A549 (cell line): ENCODE results near the gene RASSF4. TPM values are rescaled to one million over a fixed set of nuclear protein-coding genes. Genes with fewer than 3 reads are reported as not detected.

Experiments used
- ATAC-seq, 2 experiments: fragments of 200-7000 bp in 1 of 2; fragments of >200 bp in 1 of 2; cut with Nextera tagmentation in 1 of 2; cut with Tn5 transposase in 1 of 2; 3 replicates each; pipeline versions ENCODE4 v1.8.0 to v1.9.1; 2018 to 2020; ENCODE audit warnings: mild to moderate bottlenecking in 1 of 2, moderate library complexity in 1 of 2
- CTCF ChIA-PET: fragments of 300-600 bp; sonication (Branson Sonifier 250); formaldehyde crosslinking; extraction: SDS; loops from one replicate; lab custom pipeline; 2021; ENCODE audit warnings: antibody characterized with exemption, inconsistent platforms; lab: Yijun Ruan, JAX
- POLR2A ChIA-PET: fragments of 350-600 bp; formaldehyde crosslinking; extraction: SDS; loops from one replicate; lab custom pipeline; 2021; ENCODE audit warnings: antibody characterized with exemption, inconsistent platforms; lab: Yijun Ruan, JAX
- DNase-seq, 2 experiments: peaks; one replicate each; pipeline versions ENCODE4 v3.0.0 to v3.0.0-alpha.2; 2011 to 2016; ENCODE audit warnings: low read depth in 1 of 2, low spot score in 1 of 2
- FAIRE-seq: peaks from 2 replicates; lab custom pipeline; 2011; peaks lifted over from hg19 to GRCh38; lab: Jason Lieb, UNC
- H3K27ac ChIP-seq, 2 experiments: fragments of >200 bp; sonication (Bioruptor Twin); formaldehyde crosslinking; 3 replicates each; pipeline ENCODE4 v1.5.1; 2016 to 2017
- H3K4me1 ChIP-seq: fragments of >200 bp; sonication (Bioruptor Twin); formaldehyde crosslinking; 3 replicates; pipeline ENCODE4 v1.6.1; 2016
- H3K4me2 ChIP-seq: fragments of >200 bp; sonication (Bioruptor Twin); formaldehyde crosslinking; 3 replicates; pipeline ENCODE4 v1.6.1; 2016
- H3K4me3 ChIP-seq: fragments of >200 bp; sonication (Bioruptor Twin); formaldehyde crosslinking; 3 replicates; pipeline ENCODE4 v1.5.1; 2016
- H3K9me3 ChIP-seq: fragments of >200 bp; sonication (Bioruptor Twin); formaldehyde crosslinking; 3 replicates; pipeline ENCODE4 v1.6.1; 2016
- BHLHE40 ChIP-seq: IDR thresholded peaks from 2 replicates; pipeline ENCODE4 v1.6.1; 2012; ENCODE audit warnings: low read depth, low read length, inconsistent platforms
- CBX2 ChIP-seq: fragments of 200-600 bp; sonication (generic); IDR thresholded peaks from 2 replicates; pipeline ENCODE4 v1.6.1; 2016; ENCODE audit warnings: low read depth, mild to moderate bottlenecking, borderline replicate concordance
- CBX8 ChIP-seq: fragments of 200-600 bp; sonication (generic); IDR thresholded peaks from 2 replicates; pipeline ENCODE4 v1.6.1; 2016
- CTCF ChIP-seq: fragments of >200 bp; sonication (Bioruptor Twin); formaldehyde crosslinking; IDR thresholded peaks from 3 replicates; pipeline ENCODE4 v1.5.1; 2016
- GATA3 ChIP-seq: IDR thresholded peaks from 2 replicates; pipeline ENCODE4 v1.6.1; 2012; ENCODE audit warnings: borderline replicate concordance
- HEYL ChIP-seq: fragments of 250-450 bp; sonication (Bioruptor Pico); IDR thresholded peaks from 2 replicates; pipeline ENCODE4 v1.8.0; 2021; ENCODE audit warnings: mild to moderate bottlenecking, moderate library complexity
- HMGXB4 ChIP-seq: fragments of 250-450 bp; sonication (Bioruptor Pico); IDR thresholded peaks from 2 replicates; pipeline ENCODE4 v1.5.0; 2021; ENCODE audit warnings: mild to moderate bottlenecking, moderate library complexity, borderline replicate concordance
- HOXA7 ChIP-seq: fragments of 250-450 bp; sonication (Bioruptor Pico); IDR thresholded peaks from 2 replicates; pipeline ENCODE4 v1.5.0; 2020; ENCODE audit warnings: mild to moderate bottlenecking, moderate library complexity
- HOXB13 ChIP-seq: fragments of 250-450 bp; sonication (Bioruptor Pico); IDR thresholded peaks from 2 replicates; pipeline ENCODE4 v1.5.0; 2020; ENCODE audit warnings: low read depth, mild to moderate bottlenecking, moderate library complexity
- HOXB5 ChIP-seq: fragments of 250-450 bp; sonication (Bioruptor Pico); IDR thresholded peaks from 2 replicates; pipeline ENCODE4 v1.5.0; 2020; ENCODE audit warnings: mild to moderate bottlenecking, moderate library complexity
- JUNB ChIP-seq: fragments of >200 bp; sonication (Bioruptor Twin); formaldehyde crosslinking; IDR thresholded peaks from 2 replicates; pipeline ENCODE4 v1.6.1; 2016
- PBX3 ChIP-seq: IDR thresholded peaks from 2 replicates; pipeline ENCODE4 v1.6.1; 2012
- PHF8 ChIP-seq: fragments of 200-600 bp; sonication (generic); IDR thresholded peaks from 2 replicates; pipeline ENCODE4 v1.6.1; 2016; ENCODE audit warnings: low read depth, mild to moderate bottlenecking, antibody characterized with exemption, moderate library complexity, borderline replicate concordance
- RFX5 ChIP-seq: fragments of 450-650 bp; IDR thresholded peaks from 2 replicates; pipeline ENCODE4 v1.7.1; 2014; ENCODE audit warnings: antibody characterized with exemption, mild to moderate bottlenecking, moderate library complexity
- RNF2 ChIP-seq: fragments of 200-600 bp; sonication (generic); IDR thresholded peaks from 2 replicates; pipeline ENCODE4 v1.6.1; 2016; ENCODE audit warnings: low read depth, mild to moderate bottlenecking, antibody characterized with exemption, moderate library complexity, borderline replicate concordance
- SMC3 ChIP-seq: fragments of >200 bp; sonication (Bioruptor Twin); formaldehyde crosslinking; IDR thresholded peaks from 3 replicates; pipeline ENCODE4 v1.6.1; 2018; ENCODE audit warnings: inconsistent platforms
- ZFP36 ChIP-seq: fragments of 450-650 bp; IDR thresholded peaks from 2 replicates; pipeline ENCODE4 v1.6.1; 2014; ENCODE audit warnings: borderline replicate concordance; ENCODE audit not compliant: partially characterized antibody
- ZSCAN20 ChIP-seq: fragments of 250-450 bp; sonication (Bioruptor Pico); IDR thresholded peaks from 2 replicates; pipeline ENCODE4 v1.8.0; 2022; ENCODE audit warnings: mild to moderate bottlenecking, moderate library complexity
- WGBS: methylation state at CpG from one replicate; pipeline ENCODE4 v1.1.6; 2017; ENCODE audit errors: missing lambda C conversion rate; 5-methylcytosine and 5-hydroxymethylcytosine counted together
- polyA plus RNA-seq, 4 experiments: library from polyadenylated mRNA; depleted of rRNA in 3 of 4; stranded (reverse); fragments of >200 nt; fragmentation: RNase III in 1 of 4; extraction: RNeasy Plus Mini Kit Qiagen cat#74134 plus additional on column Dnase treatment in 1 of 4; gene quantifications; 2 replicates in 3 of 4; 3 replicates in 1 of 4; pipeline ENCODE4 v1.2.3, GENCODE V29; 2011 to 2017
- TF ChIP-seq, protein P1 (sequence below): fragments of >200 bp; sonication (Bioruptor Twin); formaldehyde crosslinking; IDR thresholded peaks from 2 replicates; pipeline ENCODE4 v1.6.1; 2016

The RASSF4 gene
- polyA plus RNA-seq, 2 of the 4 experiments (the other 2 are of a cell fraction): 1.9 to 2.2 TPM

DNA sequence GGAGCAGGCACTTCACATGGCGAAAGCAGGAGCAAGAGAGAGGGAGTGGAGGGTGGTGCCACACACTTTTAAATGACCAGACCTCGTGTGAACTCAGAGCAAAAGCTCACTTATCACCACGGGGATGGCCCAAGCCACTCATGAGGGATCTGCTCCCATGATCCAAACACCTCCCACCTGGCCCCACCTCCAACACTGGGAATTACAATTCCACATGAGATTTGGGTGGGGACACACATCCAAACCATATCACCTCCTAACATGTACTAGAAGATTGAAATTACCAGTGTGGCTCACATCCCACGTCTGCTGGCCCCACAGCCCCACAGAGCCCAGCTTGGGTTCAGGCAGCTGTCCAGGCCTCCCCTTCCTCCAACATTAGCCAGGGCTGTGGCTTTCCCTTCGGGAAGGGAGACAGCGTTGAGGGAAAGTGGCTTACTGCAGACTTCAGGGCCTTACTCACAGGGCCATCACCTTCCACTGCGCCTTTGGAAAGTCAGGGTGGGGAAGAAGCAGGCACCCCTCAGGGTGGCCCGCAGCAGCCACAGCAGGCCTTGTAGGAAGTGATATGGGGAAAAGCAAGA, 11.3 kb downstream of the RASSF4 start:
- no peaks in the 10 kb centered on the region for H3K9me3 ChIP-seq
- TF ChIP-seq RNF2 (no peak), JUNB (no peak), CTCF (no peak), SMC3 (no peak), GATA3 (no peak), ZFP36 (no peak)
- POLR2A ChIA-PET: no interaction called here
- H3K4me1 ChIP-seq: peaks cover 17% of the 10 kb centered on the region
- WGBS: 73% methylated on average over 8 of the region's 8 CpGs
- H3K4me3 ChIP-seq: no peak overlapping the region
- H3K4me2 ChIP-seq: no peak overlapping the region
- no peak for DNase-seq
- CTCF ChIA-PET: no interaction called here
- no peak for ATAC-seq
- no peak overlapping the region for H3K27ac ChIP-seq
- FAIRE-seq: no peak

DNA sequence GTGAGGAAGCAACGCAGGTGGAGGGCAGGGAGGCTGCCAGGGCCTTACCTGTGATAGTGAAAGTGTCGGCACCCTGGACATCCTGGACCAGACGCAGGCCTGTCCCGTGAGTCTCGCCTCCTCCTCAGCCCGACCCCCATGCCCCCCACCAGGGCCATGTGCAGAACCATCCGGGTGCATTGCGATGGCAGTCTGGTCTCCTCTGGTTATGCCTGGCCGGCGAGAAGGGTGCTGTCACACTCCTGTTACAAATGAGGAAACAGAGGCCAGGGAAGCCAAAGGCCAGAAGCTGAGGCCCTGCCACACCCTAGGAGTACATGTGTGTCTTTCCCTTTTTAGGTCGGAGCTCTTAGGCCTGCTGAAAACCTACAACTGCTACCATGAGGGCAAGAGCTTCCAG, 11.8 kb downstream of the RASSF4 start:
- Histone ChIP-seq H3K4me1 (peaks cover 15% of the 10 kb centered on the region), H3K27ac (no peak overlapping the region), H3K4me2 (no peak overlapping the region), H3K4me3 (no peak overlapping the region), H3K9me3 (no peaks in the 10 kb centered on the region)
- no peak for DNase-seq
- TF ChIP-seq HEYL (CRISPR knock-in tag): no peak
- TF ChIP-seq, protein P1, sequence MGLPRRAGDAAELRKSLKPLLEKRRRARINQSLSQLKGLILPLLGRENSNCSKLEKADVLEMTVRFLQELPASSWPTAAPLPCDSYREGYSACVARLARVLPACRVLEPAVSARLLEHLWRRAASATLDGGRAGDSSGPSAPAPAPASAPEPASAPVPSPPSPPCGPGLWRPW: no peak
- no peak for TF ChIP-seq ZSCAN20 (CRISPR knock-in tag)
- TF ChIP-seq JUNB: no peak
- no peak for TF ChIP-seq HOXB13 (CRISPR knock-in tag)
- no peak for TF ChIP-seq HOXA7 (CRISPR knock-in tag)
- ChIA-PET POLR2A (no interaction called here), CTCF (no interaction called here)
- ATAC-seq: no peak
- 76% methylated on average over 11 of the region's 11 CpGs for WGBS
- no peak for FAIRE-seq

DNA sequence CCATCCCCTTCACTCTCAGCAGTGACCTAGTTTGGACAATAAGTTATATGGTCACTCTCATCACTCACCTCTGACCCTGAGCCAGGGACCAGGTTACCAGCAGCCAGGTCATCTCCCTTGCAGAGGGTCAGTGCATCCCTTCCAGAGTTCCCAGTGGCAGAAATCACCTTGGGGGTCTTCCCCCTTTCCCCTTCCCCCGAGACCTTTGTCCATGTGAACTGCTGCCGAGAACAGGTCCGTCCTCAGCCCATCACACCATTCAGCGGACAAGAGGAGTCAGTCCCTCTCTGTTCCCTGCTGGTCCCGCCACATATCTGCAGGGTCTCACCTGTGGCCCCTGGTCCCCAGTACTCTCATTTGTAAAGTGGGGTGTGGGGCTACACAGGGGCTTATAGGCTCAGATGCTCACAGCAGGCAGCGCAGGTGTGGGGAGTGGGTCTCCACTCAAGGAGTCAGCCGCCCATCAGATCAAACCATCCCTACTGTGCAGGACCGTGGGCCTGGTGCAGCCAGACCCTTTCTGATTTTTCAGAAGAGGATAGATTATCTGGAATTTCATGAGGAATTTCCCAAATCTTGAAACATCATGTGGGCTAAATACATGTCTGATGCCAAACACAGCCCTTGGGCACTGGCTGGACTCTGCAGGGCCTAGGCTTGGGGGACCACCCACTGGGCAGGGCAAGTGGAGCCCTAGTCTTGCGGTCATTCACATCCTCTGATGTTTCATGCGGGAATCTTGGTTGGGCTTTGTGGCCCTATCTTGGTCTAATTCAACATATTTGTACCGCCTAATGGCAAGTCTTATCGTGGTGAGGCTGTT, 12.5 kb downstream of the RASSF4 start:
- ChIA-PET POLR2A (no interaction called here), CTCF (interaction anchor here (0.8 to 2.1 kb wide), 2 partner anchors 10 to 22 kb away, joined by 3 to 4 read pairs; no protein-coding TSS in a partner anchor)
- Histone ChIP-seq H3K9me3 (no peaks in the 10 kb centered on the region), H3K4me2 (no peak overlapping the region), H3K4me3 (no peak overlapping the region), H3K27ac (no peak overlapping the region), H3K4me1 (peaks cover 13% of the 10 kb centered on the region)
- FAIRE-seq (no peak), ATAC-seq (no peak), DNase-seq (no peak)
- 88% methylated on average over 11 of the region's 12 CpGs for WGBS
- TF ChIP-seq, protein P1: no peak
- TF ChIP-seq JUNB (no peak), HOXB5 (CRISPR knock-in tag) (no peak), BHLHE40 (no peak), CBX8 (no peak), CBX2 (no peak), ZSCAN20 (CRISPR knock-in tag) (no peak), HMGXB4 (CRISPR knock-in tag) (no peak), PBX3 (no peak), CTCF (no peak), RFX5 (no peak), PHF8 (no peak)
